KMS-11 (cell line): ENCODE data around the gene CD300H.

ENCODE experiments used
- H2AFZ ChIP-seq: fragments of 200-600 bp; sonication (generic); 2 replicates; pipeline ENCODE4 v1.6.1; 2016; ENCODE audit warnings: antibody characterized with exemption, mixed run types, low read depth
- H3K27ac ChIP-seq: fragments of 200-600 bp; sonication (generic); 2 replicates; pipeline ENCODE4 v1.6.1; 2016; ENCODE audit warnings: mild to moderate bottlenecking, mixed run types
- H3K27me3 ChIP-seq: fragments of 200-600 bp; sonication (generic); 2 replicates; pipeline ENCODE4 v1.6.1; 2017; ENCODE audit warnings: mild to moderate bottlenecking, low read depth, mixed run types, moderate library complexity; ENCODE audit not compliant: insufficient read depth
- H3K36me3 ChIP-seq: fragments of 200-600 bp; sonication (generic); 2 replicates; pipeline ENCODE4 v1.6.1; 2017; ENCODE audit warnings: mild to moderate bottlenecking, mixed run types; ENCODE audit not compliant: insufficient read depth
- H3K4me1 ChIP-seq: fragments of 200-600 bp; sonication (generic); 2 replicates; pipeline ENCODE4 v1.6.1; 2016; ENCODE audit warnings: mild to moderate bottlenecking, low read depth, mixed run types; ENCODE audit not compliant: poor library complexity, severe bottlenecking
- H3K4me2 ChIP-seq: fragments of 200-600 bp; sonication (generic); 2 replicates; pipeline ENCODE4 v1.7.0; 2016; ENCODE audit warnings: mild to moderate bottlenecking, mixed run types
- H3K4me3 ChIP-seq: fragments of 200-600 bp; sonication (generic); IDR thresholded peaks from 2 replicates; pipeline ENCODE4 v1.6.1; 2017; ENCODE audit warnings: low read depth, low read length, mixed read lengths; ENCODE audit not compliant: insufficient read depth
- H3K79me2 ChIP-seq: fragments of 200-600 bp; sonication (generic); 2 replicates; pipeline ENCODE4 v1.6.1; 2016; ENCODE audit warnings: low read depth, mixed run types; ENCODE audit not compliant: insufficient read depth
- H3K9ac ChIP-seq: fragments of 200-600 bp; sonication (generic); 2 replicates; pipeline ENCODE4 v1.6.1; 2016; ENCODE audit warnings: mild to moderate bottlenecking, mixed run types
- H4K20me1 ChIP-seq: fragments of 200-600 bp; sonication (generic); 2 replicates; pipeline ENCODE4 v1.6.1; 2016; ENCODE audit warnings: mild to moderate bottlenecking, mixed run types; ENCODE audit not compliant: insufficient read depth
- TF ChIP-seq, protein P1 (sequence below): fragments of 200-600 bp; sonication (generic); conservative IDR thresholded peaks from 2 replicates; pipeline ENCODE4 v1.6.1; 2017; ENCODE audit warnings: low read depth, mild to moderate bottlenecking, antibody characterized with exemption, low read length, moderate library complexity, mixed read lengths

CD300H gene

DNA sequence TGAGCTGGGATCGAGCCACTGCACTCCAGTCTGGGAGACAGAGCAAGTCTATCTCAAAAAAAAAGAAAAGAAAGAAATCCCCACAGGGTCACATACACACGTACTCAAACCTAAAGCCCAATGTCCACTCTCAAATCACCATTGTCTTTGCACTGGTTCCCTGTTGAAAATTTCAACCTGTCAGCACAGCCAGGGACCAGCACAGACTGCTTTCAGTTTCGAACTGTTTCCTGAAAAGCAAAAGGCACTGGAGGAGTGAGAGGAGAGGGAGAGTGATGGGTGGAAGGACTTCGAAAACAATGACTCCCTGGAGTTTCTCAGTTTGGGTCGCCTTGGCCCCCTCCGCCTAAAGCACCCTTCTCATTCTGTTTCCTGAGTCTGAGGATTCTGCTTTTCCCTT lies 12.4 kb downstream of the CD300H start:
- Histone ChIP-seq H3K9ac (no peak overlapping the region), H3K36me3 (no peaks in the 10 kb centered on the region), H4K20me1 (no peaks in the 10 kb centered on the region), H3K27me3 (peaks cover 77% of the 10 kb centered on the region), H3K4me2 (no peak overlapping the region), H3K4me3 (no peak overlapping the region), H2AFZ (no peak overlapping the region), H3K27ac (no peak overlapping the region), H3K4me1 (no peaks in the 10 kb centered on the region), H3K79me2 (no peaks in the 10 kb centered on the region)
- TF ChIP-seq, protein P1, sequence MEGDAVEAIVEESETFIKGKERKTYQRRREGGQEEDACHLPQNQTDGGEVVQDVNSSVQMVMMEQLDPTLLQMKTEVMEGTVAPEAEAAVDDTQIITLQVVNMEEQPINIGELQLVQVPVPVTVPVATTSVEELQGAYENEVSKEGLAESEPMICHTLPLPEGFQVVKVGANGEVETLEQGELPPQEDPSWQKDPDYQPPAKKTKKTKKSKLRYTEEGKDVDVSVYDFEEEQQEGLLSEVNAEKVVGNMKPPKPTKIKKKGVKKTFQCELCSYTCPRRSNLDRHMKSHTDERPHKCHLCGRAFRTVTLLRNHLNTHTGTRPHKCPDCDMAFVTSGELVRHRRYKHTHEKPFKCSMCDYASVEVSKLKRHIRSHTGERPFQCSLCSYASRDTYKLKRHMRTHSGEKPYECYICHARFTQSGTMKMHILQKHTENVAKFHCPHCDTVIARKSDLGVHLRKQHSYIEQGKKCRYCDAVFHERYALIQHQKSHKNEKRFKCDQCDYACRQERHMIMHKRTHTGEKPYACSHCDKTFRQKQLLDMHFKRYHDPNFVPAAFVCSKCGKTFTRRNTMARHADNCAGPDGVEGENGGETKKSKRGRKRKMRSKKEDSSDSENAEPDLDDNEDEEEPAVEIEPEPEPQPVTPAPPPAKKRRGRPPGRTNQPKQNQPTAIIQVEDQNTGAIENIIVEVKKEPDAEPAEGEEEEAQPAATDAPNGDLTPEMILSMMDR, result no peak

DNA sequence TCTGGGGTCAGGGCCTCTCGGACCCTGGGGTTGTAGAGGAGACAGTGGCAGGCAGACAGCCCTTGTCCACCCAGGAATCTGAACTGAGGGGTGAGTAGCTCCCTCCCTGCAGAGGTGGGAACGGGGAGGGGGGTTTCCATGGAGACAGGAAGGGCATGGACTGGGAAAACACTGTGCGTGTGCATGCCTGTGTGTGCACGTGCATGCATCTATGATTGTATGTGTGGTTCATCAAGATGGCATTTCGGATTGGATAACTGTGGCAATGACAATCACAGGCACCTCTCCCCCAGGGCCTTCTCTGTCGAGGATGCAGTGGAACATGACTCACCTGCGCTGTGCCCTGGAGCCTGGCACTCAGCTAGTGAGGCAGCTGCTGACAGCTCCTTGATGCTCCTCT lies 15.3 kb downstream of the CD300H start:
- Histone ChIP-seq H3K27me3 (peaks cover 61% of the 10 kb centered on the region), H3K4me1 (no peaks in the 10 kb centered on the region), H3K9ac (no peak overlapping the region), H3K4me2 (no peak overlapping the region), H3K4me3 (no peak overlapping the region), H4K20me1 (no peaks in the 10 kb centered on the region), H3K27ac (no peak overlapping the region), H3K36me3 (no peaks in the 10 kb centered on the region), H2AFZ (no peak overlapping the region), H3K79me2 (no peaks in the 10 kb centered on the region)
- TF ChIP-seq, protein P1, result no peak

DNA sequence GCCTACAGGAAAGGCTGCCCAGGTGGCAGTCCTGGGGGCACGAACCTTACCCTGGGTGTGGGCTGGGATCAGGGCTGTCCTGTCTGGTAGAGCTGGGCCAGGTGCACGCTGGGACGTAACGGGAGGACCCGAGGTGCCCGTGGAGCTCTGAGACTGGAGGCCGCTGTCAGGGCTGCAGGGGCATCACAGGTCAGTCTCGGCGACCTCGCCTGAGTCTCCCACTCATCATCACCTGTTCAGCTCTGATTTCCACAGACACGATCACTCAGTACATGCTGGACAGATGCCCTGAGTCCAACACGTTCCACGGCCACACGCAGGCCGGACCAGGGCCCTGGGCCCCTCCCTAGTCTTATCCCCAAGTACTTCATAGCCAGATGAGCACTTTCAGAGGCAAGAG lies 16.7 kb downstream of the CD300H start:
- TF ChIP-seq, protein P1, result no peak
- no peaks in the 10 kb centered on the region for H4K20me1 ChIP-seq

GRCh38 chr17:74549343-74549742 lies 18.0 kb downstream of the CD300H start:
- no peak overlapping the region for H3K27ac ChIP-seq
- H3K9ac ChIP-seq, result no peak overlapping the region
- TF ChIP-seq, protein P1, result no peak
- no peaks in the 10 kb centered on the region for H3K36me3 ChIP-seq
- H3K4me3 ChIP-seq, result no peak overlapping the region
- no peak overlapping the region for H2AFZ ChIP-seq
- no peak overlapping the region for H3K4me2 ChIP-seq
- H3K27me3 ChIP-seq, result peaks cover 61% of the 10 kb centered on the region
- H4K20me1 ChIP-seq, result no peaks in the 10 kb centered on the region
- no peaks in the 10 kb centered on the region for H3K4me1 ChIP-seq
- H3K79me2 ChIP-seq, result no peaks in the 10 kb centered on the region

More for the DNA sequence above, 16.7 kb downstream of the CD300H start:
- H3K27ac ChIP-seq, result no peak overlapping the region
- no peak overlapping the region for H3K4me2 ChIP-seq
- no peak overlapping the region for H2AFZ ChIP-seq
- no peak overlapping the region for H3K9ac ChIP-seq
- H3K4me1 ChIP-seq, result no peaks in the 10 kb centered on the region
- no peak overlapping the region for H3K4me3 ChIP-seq
- no peaks in the 10 kb centered on the region for H3K36me3 ChIP-seq
- no peaks in the 10 kb centered on the region for H3K79me2 ChIP-seq
- H3K27me3 ChIP-seq, result peaks cover 63% of the 10 kb centered on the region
